Raji (cell line): ENCODE measurements around the gene TMEM208.

Experiments used
- POLR2A ChIP-seq: IDR thresholded peaks from 2 replicates; pipeline ENCODE4 v1.6.1; 2011; ENCODE audit warnings: low read depth, low read length, control low read depth; ENCODE audit not compliant: insufficient read depth

TMEM208 gene

GRCh38 chr16:67235816-67236562, 9.1 kb downstream of the TMEM208 start:
- no peak for TF ChIP-seq POLR2A

DNA sequence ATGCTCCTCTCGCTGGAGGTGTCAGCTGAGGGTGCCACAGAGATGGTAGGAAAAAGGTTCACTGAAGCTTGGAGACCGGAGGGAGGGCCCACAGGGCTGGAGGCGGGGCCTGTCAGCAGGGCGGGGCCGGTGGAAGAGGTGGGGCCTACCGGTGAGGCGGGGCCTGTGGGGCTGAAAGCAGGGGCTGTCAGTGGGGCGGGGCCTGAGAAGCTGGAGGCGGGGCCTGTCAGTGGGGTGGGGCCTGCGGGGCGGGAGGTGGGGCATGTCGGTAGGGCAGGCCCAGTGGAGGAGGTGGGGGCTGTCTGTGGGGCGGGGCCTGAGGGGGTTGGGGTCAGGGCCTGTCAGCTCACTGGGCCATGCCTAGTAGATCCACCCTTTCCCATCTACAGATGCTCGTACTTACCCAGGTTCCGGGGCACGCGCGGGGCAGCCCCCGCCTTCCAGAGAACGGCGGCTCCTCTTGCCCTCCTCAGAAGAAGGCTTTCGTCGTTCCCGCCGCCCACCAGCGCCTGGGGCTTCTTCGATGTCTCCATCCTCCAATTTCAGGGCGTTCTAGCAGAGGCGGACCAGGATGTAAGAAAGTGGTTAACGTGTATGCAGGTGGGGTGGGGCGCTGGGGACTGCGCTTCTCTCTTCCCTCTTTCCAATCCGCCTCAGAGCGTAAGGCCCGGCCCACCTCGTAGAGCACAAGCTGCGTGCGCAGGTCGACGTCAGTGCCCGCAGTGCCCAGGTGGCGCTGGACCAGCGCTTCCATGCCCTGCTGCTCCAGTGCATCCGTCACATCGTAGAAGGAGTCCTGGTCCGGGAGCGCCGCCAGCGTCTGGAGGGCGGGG, 9.8 kb downstream of the TMEM208 start:
- TF ChIP-seq POLR2A, result no peak

DNA sequence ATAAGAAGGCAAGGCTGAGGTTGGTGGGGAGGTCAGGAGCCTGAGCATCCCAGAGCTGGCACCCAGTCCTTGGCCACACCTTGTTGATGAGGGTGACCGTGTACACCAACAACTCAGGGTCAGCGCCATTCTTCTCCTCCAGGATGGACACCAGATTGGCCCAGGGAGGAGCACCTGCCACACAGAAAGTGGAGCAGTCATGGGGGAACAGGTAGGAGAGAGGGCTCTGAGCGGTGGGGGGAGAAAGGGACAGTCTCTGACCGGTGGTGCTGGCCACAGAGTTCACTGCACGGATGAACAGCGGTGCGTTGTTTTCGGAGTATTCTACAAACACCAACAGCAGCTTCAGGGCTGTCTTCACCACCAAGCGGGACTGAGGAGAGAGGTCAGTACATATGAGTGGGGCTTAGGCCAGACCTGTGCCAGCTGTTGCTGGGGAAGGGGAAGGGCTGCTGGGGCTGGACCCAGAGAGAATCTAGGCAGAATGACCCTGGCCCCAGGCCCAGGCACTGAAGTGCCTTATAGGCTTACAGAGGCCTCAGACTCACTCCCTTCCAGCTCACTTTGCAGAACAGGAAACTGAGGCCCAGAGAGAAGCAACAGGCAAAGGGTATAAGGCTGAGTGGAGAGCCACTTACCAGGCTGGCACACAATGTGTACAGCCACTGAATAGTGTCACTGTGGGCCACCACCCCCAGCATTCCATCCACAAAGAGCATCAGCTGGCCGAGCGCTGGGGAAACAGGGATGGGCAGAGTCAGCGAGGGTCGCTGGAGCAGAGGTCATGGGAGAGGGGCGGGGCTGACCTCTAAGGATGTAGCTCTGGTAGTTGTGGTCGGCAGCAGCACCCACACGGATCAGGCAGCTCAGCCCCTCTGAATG, 10.7 kb downstream of the TMEM208 start:
- no peak for TF ChIP-seq POLR2A

DNA sequence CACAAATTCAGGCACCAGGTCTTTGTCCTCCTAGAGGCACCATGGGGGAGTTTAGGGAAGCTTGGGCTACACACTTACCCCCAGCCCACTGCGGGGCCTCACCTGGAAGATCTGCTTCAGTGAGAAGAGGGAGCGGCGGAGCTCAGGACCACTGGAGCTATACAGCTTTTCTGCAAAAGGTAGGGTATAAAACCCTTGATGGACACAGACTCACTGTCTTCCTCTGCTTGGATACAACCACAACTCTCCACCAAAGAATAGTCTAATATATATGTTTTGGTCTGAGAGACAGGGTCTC, 11.3 kb downstream of the TMEM208 start:
- no peak for TF ChIP-seq POLR2A

GRCh38 chr16:67238806-67239470, 12.0 kb downstream of the TMEM208 start:
- TF ChIP-seq POLR2A, result no peak

DNA sequence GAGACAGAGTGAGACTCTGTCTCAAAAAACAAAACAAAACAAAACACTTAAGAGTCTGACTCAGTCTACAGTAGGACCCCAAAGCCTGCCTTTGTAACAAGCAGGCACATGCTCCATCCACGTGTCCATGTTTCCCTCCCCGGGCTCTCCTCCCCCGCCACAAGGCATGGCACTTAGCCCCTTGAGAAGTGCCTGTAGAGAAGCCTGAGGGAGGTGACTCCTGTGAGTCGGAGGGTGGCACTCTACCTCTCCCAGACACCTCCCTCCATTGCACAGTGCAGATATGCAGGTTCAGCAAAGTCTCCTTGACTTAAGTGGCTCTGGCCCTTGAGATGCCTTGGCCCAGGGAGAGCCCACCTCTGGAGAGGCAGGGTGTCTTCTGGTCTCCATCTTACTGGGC, 13.6 kb downstream of the TMEM208 start:
- no peak for TF ChIP-seq POLR2A

DNA sequence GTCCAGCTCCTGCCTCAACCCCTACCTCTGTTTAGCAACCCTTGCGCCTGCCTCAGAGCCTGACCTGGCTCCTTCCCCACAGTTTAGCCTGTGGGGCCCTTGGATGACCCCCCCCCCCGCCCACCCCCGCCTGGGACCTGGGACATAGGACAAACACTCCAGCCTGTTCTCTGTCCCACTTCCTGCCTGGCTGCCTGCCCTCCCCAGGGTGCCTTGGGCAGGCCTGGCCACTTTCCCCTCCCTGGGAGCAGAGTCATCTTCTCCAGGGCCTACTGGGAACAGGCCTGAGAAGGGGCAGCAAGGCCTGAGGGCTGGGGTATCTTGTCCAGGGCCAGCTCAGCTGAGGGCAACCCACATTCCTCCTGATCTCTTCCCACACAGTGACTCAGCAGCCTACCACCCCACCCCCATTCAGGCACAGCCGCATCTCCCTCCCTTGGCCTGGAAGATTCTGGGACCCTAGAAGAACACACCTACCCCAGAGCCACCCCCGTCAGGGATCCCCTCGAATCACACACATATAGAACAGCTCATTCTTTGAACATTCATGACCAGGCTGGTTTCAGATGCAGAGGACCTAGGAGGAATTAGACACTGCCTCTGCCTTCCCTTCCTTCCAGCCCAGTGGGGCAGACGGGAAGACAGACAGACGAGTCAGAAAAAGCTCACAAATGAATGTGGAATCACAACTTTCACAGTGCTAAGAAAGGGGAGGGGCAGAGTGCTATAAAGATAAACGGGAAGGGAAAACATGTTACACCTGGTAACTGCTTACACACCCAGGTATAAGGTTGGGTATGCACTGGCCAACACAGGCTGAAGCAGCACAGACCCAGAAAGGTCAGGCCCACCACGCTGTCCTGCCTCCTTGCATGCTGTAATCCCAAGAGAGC, 14.3 kb downstream of the TMEM208 start:
- no peak for TF ChIP-seq POLR2A

GRCh38 chr16:67242138-67242730, 15.3 kb downstream of the TMEM208 start:
- TF ChIP-seq POLR2A, result no peak

DNA sequence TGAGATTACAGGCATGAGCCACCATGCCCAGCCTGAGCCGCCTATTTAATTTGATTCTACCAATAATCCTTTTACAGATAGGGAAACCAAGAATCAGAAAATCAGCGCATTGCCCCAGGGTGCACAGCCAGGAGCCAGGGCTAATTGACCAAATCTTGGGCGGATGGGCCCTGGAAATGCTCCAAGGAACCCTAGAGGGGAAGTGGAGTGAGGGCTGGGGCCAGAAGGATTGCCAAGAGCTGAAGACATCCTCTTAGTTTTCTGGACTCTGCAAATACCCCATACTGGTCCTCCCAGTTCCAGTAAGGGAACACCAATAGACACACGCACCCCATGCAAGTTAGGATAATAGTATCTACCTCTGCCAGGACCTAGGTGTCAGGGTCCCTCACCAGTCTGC, 16.6 kb downstream of the TMEM208 start:
- TF ChIP-seq POLR2A, result no peak

GRCh38 chr16:67244387-67245185, 17.7 kb downstream of the TMEM208 start:
- TF ChIP-seq POLR2A, result peak; percentile 59

DNA sequence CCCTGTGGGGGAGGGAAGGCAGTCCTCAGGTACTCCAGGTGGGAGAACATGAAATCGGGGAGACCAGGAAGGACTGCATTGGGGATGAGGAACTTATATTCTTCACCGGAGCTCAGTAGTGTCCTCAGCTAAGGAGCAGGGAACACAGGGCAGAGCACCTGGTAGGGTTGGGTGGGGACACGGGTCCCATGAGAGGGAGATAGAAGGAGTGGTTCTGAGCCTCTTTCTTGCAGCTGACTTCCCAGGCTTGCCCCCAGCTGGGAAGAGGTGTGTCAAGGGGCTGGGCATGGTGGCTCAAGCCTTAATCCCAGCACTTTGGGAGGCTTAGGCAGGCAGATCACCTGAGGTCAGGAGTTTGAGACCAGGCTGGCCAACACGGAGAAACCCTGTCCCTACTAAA, 18.3 kb downstream of the TMEM208 start:
- no peak for TF ChIP-seq POLR2A

DNA sequence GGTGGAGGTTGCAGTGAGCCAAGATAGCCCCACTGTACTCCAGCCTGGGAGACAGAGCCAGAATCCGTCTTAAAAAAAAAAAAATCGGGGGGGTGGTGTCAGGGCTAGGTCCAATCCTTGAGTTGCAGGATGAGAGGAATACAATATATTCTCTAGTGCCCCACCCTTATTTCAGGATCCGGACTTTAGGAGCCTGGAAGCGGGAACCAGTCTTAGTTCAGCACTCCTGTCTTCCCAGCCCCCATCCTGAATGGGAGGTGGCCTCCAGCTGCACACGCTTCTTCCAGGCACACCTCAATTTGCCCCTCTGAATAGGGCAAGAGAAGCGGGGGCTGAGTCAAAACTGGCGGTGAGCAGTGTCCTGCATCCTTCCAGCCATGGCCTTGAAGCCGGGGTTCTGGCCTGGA, 18.7 kb downstream of the TMEM208 start:
- no peak for TF ChIP-seq POLR2A
